Natural killer cell treated with Interleukin-12 subunit alpha and Interleukin-12 subunit beta and Interleukin-15 and Interleukin-18, amount 100 ng/mL, for 72 hours (primary cell): Measurements from ENCODE around the gene DYNC2LI1. TPM values are rescaled to one million over a fixed set of nuclear protein-coding genes. Genes with fewer than 3 reads are reported as not detected.

Experiments
- ATAC-seq, 2 donors: fragments of 150-1000 bp; cut with Tn5 transposase in 1 of 2; sonication (Bioruptor Pico), chemical (Tn5 transposase) in 1 of 2; 2 replicates each; pipeline ENCODE4 v1.10.0; 2021
- DNase-seq: peaks from one replicate; pipeline ENCODE4 v3.0.0; 2022; ENCODE audit warnings: low spot score
- H3K27ac Mint-ChIP-seq, 2 donors: 1 replicate in 1 of 2; 2 replicates in 1 of 2; pipeline ENCODE4 v1.8.0; 2022; ENCODE audit warnings: mixed read lengths in 2 of 2, mild to moderate bottlenecking in 1 of 2, moderate library complexity in 1 of 2
- H3K27me3 Mint-ChIP-seq, 2 donors: 1 replicate in 1 of 2; 2 replicates in 1 of 2; pipeline ENCODE4 v1.8.0; 2022; ENCODE audit warnings: mixed read lengths in 2 of 2
- H3K36me3 Mint-ChIP-seq: one replicate; pipeline ENCODE4 v1.8.0; 2022; ENCODE audit warnings: mixed read lengths
- H3K4me1 Mint-ChIP-seq, 2 donors: 1 replicate in 1 of 2; 2 replicates in 1 of 2; pipeline ENCODE4 v1.8.0; 2022; ENCODE audit warnings: low read depth in 2 of 2, mixed read lengths in 2 of 2, mild to moderate bottlenecking in 1 of 2
- H3K4me3 Mint-ChIP-seq: one replicate; pipeline ENCODE4 v1.8.0; 2022; ENCODE audit warnings: mixed read lengths
- H3K9me3 Mint-ChIP-seq: 2 replicates; pipeline ENCODE4 v1.8.0; 2022; ENCODE audit warnings: mixed read lengths
- total RNA-seq, 2 donors: library from RNA; stranded (reverse); gene quantifications; one replicate each; pipeline ENCODE4 v1.2.3, GENCODE V29; 2022

Gene DYNC2LI1
- total RNA-seq, 2 donors from 2014 or later, result 3.7 to 7.7 TPM

GRCh38 chr2:43778233-43778632 is 4.4 kb downstream of the DYNC2LI1 start:
- ATAC-seq (no peak), DNase-seq (no peak)
- Mint-ChIP-seq H3K36me3 (no peaks in the 10 kb centered on the region), H3K4me1 (peaks cover 9 to 12% of the 10 kb centered on the region in 2 donors), H3K9me3 (no peaks in the 10 kb centered on the region), H3K4me3 (no peak overlapping the region), H3K27me3 (peaks cover 0 to 2% of the 10 kb centered on the region in 2 donors), H3K27ac (no peak overlapping the region)

- no peak for ATAC-seq
These were observed 14.1 kb downstream of the DYNC2LI1 start for GRCh38 chr2:43787895-43788294.

GRCh38 chr2:43788646-43789045 is 14.8 kb downstream of the DYNC2LI1 start:
- no peak overlapping the region for H3K27ac Mint-ChIP-seq
- no peak for ATAC-seq
- no peaks in the 10 kb centered on the region for H3K36me3 Mint-ChIP-seq
- H3K4me3 Mint-ChIP-seq, result no peak overlapping the region
- no peaks in the 10 kb centered on the region for H3K27me3 Mint-ChIP-seq
- no peaks in the 10 kb centered on the region for H3K9me3 Mint-ChIP-seq
- H3K4me1 Mint-ChIP-seq, result no peaks in the 10 kb centered on the region
- no peak for DNase-seq

More at GRCh38 chr2:43787895-43788294, 14.1 kb downstream of the DYNC2LI1 start:
- Mint-ChIP-seq H3K27me3 (no peaks in the 10 kb centered on the region), H3K4me3 (no peak overlapping the region), H3K27ac (no peak overlapping the region), H3K9me3 (no peaks in the 10 kb centered on the region), H3K4me1 (no peaks in the 10 kb centered on the region), H3K36me3 (no peaks in the 10 kb centered on the region)
- DNase-seq, result no peak

- no peak overlapping the region for H3K27ac Mint-ChIP-seq
- H3K4me3 Mint-ChIP-seq, result no peak overlapping the region
- H3K36me3 Mint-ChIP-seq, result no peaks in the 10 kb centered on the region
- no peaks in the 10 kb centered on the region for H3K4me1 Mint-ChIP-seq
- no peak for ATAC-seq
- no peak for DNase-seq
- no peaks in the 10 kb centered on the region for H3K9me3 Mint-ChIP-seq
- H3K27me3 Mint-ChIP-seq, result no peaks in the 10 kb centered on the region
These were observed 16.3 kb downstream of the DYNC2LI1 start for GRCh38 chr2:43790147-43790546.

- H3K27ac Mint-ChIP-seq, result no peak overlapping the region
These were observed 17.4 kb downstream of the DYNC2LI1 start for GRCh38 chr2:43791035-43791765.

GRCh38 chr2:43792653-43793052 is 18.8 kb downstream of the DYNC2LI1 start:
- Mint-ChIP-seq H3K4me3 (no peak overlapping the region), H3K27ac (no peak overlapping the region), H3K4me1 (no peaks in the 10 kb centered on the region), H3K27me3 (no peaks in the 10 kb centered on the region), H3K9me3 (no peaks in the 10 kb centered on the region), H3K36me3 (no peaks in the 10 kb centered on the region)
- DNase-seq, result no peak
- ATAC-seq, result no peak

More at GRCh38 chr2:43791035-43791765, 17.4 kb downstream of the DYNC2LI1 start:
- H3K36me3 Mint-ChIP-seq, result no peaks in the 10 kb centered on the region
- no peaks in the 10 kb centered on the region for H3K9me3 Mint-ChIP-seq
- H3K27me3 Mint-ChIP-seq, result no peaks in the 10 kb centered on the region
- H3K4me3 Mint-ChIP-seq, result no peak overlapping the region
- DNase-seq, result no peak
- no peak for ATAC-seq
- H3K4me1 Mint-ChIP-seq, result no peaks in the 10 kb centered on the region

GRCh38 chr2:43794956-43795355 is 21.1 kb downstream of the DYNC2LI1 start:
- H3K27ac Mint-ChIP-seq, result no peak overlapping the region
- no peak for DNase-seq
- H3K27me3 Mint-ChIP-seq, result no peaks in the 10 kb centered on the region
- no peaks in the 10 kb centered on the region for H3K4me1 Mint-ChIP-seq
- no peak overlapping the region for H3K4me3 Mint-ChIP-seq
- ATAC-seq, result no peak
- no peaks in the 10 kb centered on the region for H3K36me3 Mint-ChIP-seq
- H3K9me3 Mint-ChIP-seq, result no peaks in the 10 kb centered on the region

- H3K36me3 Mint-ChIP-seq, result no peaks in the 10 kb centered on the region
- H3K9me3 Mint-ChIP-seq, result no peaks in the 10 kb centered on the region
- ATAC-seq (no peak), DNase-seq (no peak)
- no peaks in the 10 kb centered on the region for H3K27me3 Mint-ChIP-seq
- no peak overlapping the region for H3K27ac Mint-ChIP-seq
- no peak overlapping the region for H3K4me3 Mint-ChIP-seq
- no peaks in the 10 kb centered on the region for H3K4me1 Mint-ChIP-seq
These were observed 22.4 kb downstream of the DYNC2LI1 start for GRCh38 chr2:43796206-43796605.

- no peaks in the 10 kb centered on the region for H3K9me3 Mint-ChIP-seq
- no peaks in the 10 kb centered on the region for H3K27me3 Mint-ChIP-seq
- no peak overlapping the region for H3K4me3 Mint-ChIP-seq
- ATAC-seq (no peak), DNase-seq (no peak)
- H3K36me3 Mint-ChIP-seq, result peaks cover 4% of the 10 kb centered on the region
- no peaks in the 10 kb centered on the region for H3K4me1 Mint-ChIP-seq
- no peak overlapping the region for H3K27ac Mint-ChIP-seq
These were observed 24.5 kb downstream of the DYNC2LI1 start for GRCh38 chr2:43798300-43798699.

GRCh38 chr2:43800894-43801293 is 27.1 kb downstream of the DYNC2LI1 start:
- H3K27me3 Mint-ChIP-seq, result no peaks in the 10 kb centered on the region
- DNase-seq, result no peak
- no peak overlapping the region for H3K27ac Mint-ChIP-seq
- H3K36me3 Mint-ChIP-seq, result peaks cover 4% of the 10 kb centered on the region
- ATAC-seq, result no peak
- no peak overlapping the region for H3K4me3 Mint-ChIP-seq
- H3K4me1 Mint-ChIP-seq, result no peaks in the 10 kb centered on the region
- H3K9me3 Mint-ChIP-seq, result no peaks in the 10 kb centered on the region

- Mint-ChIP-seq H3K4me1 (no peaks in the 10 kb centered on the region), H3K9me3 (no peaks in the 10 kb centered on the region), H3K4me3 (no peak overlapping the region), H3K27ac (no peak overlapping the region), H3K27me3 (no peaks in the 10 kb centered on the region), H3K36me3 (peaks cover 4% of the 10 kb centered on the region)
- DNase-seq (no peak), ATAC-seq (no peak)
These were observed 28.3 kb downstream of the DYNC2LI1 start for GRCh38 chr2:43802135-43802534.

GRCh38 chr2:43803113-43803512 is 29.3 kb downstream of the DYNC2LI1 start:
- Mint-ChIP-seq H3K4me3 (no peak overlapping the region), H3K27ac (no peak overlapping the region), H3K27me3 (no peaks in the 10 kb centered on the region), H3K4me1 (no peaks in the 10 kb centered on the region), H3K36me3 (peaks cover 4% of the 10 kb centered on the region), H3K9me3 (no peaks in the 10 kb centered on the region)
- DNase-seq, result no peak
- ATAC-seq, result no peak

- no peak overlapping the region for H3K4me3 Mint-ChIP-seq
- no peaks in the 10 kb centered on the region for H3K9me3 Mint-ChIP-seq
- ATAC-seq, result no peak
- H3K4me1 Mint-ChIP-seq, result no peaks in the 10 kb centered on the region
- no peak for DNase-seq
- peaks cover 4% of the 10 kb centered on the region for H3K36me3 Mint-ChIP-seq
- no peak overlapping the region for H3K27ac Mint-ChIP-seq
- no peaks in the 10 kb centered on the region for H3K27me3 Mint-ChIP-seq
These were observed 32.8 kb downstream of the DYNC2LI1 start for GRCh38 chr2:43806719-43807031.

- H3K27ac Mint-ChIP-seq, result no peak overlapping the region
- no peaks in the 10 kb centered on the region for H3K36me3 Mint-ChIP-seq
- no peak overlapping the region for H3K4me3 Mint-ChIP-seq
- DNase-seq, result no peak
- no peaks in the 10 kb centered on the region for H3K9me3 Mint-ChIP-seq
- no peaks in the 10 kb centered on the region for H3K4me1 Mint-ChIP-seq
- ATAC-seq, result no peak
- peaks cover 0 to 3% of the 10 kb centered on the region in 2 donors for H3K27me3 Mint-ChIP-seq
These were observed 36.6 kb downstream of the DYNC2LI1 start for GRCh38 chr2:43810452-43810851.

GRCh38 chr2:43810888-43811287 is 37.0 kb downstream of the DYNC2LI1 start:
- DNase-seq, result no peak
- Mint-ChIP-seq H3K27ac (no peak overlapping the region), H3K27me3 (peaks cover 0 to 5% of the 10 kb centered on the region in 2 donors), H3K36me3 (no peaks in the 10 kb centered on the region), H3K4me3 (no peak overlapping the region), H3K4me1 (no peaks in the 10 kb centered on the region), H3K9me3 (no peaks in the 10 kb centered on the region)
- no peak for ATAC-seq
